ENCODE results near the gene MKLN1.
A peak's percentile ranks its signal among the peaks of the same experiment; 100 is the strongest.
"Not testable (repeated sequence)": the region's sequence is repeated elsewhere in the genome, so short reads cannot be mapped to it uniquely, and the experiment has no call there.

MKLN1 gene

DNA sequence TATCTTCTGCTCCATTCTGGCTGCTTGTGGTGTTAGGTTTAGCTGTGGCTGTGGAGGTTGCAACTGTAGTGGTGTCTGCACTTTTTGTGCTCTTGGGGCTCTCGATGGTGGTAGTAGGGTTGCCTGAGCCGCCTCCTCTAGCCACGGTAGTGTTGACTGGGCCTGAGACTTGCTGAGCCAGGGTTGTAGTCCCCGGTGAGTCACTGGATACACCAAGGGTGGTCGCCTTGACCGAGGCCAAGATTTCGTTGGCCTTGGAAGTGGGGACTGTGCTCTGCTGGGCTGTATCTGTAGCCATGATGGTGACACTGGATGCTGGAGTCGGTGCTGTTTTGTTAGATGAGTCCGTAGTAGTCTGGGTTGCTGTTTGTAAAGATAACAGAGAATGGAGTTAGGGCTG lies 183.4 kb downstream of the MKLN1 start:
- 84% methylated on average over 9 of the region's 9 CpGs for WGBS, 2 experiments
- Histone ChIP-seq H3K36me3 (ENCODE audit: control insufficient read depth, insufficient read depth, low read length) (peaks cover 10% of the 10 kb centered on the region), H3K27me3 (ENCODE audit: control insufficient read depth, insufficient read depth, low read length, poor library complexity, severe bottlenecking) (no peaks in the 10 kb centered on the region), H3K4me3 (ENCODE audit: insufficient read depth, low read depth, low read length) (no peak overlapping the region), H3K27ac (ENCODE audit: insufficient read depth, low read depth, low read length, poor library complexity, severe bottlenecking) (no peak overlapping the region), H3K4me1 (ENCODE audit: control insufficient read depth, insufficient read depth, low read length) (no peaks in the 10 kb centered on the region), H3K9me3 (ENCODE audit: control insufficient read depth, low read length) (no peaks in the 10 kb centered on the region)

DNA sequence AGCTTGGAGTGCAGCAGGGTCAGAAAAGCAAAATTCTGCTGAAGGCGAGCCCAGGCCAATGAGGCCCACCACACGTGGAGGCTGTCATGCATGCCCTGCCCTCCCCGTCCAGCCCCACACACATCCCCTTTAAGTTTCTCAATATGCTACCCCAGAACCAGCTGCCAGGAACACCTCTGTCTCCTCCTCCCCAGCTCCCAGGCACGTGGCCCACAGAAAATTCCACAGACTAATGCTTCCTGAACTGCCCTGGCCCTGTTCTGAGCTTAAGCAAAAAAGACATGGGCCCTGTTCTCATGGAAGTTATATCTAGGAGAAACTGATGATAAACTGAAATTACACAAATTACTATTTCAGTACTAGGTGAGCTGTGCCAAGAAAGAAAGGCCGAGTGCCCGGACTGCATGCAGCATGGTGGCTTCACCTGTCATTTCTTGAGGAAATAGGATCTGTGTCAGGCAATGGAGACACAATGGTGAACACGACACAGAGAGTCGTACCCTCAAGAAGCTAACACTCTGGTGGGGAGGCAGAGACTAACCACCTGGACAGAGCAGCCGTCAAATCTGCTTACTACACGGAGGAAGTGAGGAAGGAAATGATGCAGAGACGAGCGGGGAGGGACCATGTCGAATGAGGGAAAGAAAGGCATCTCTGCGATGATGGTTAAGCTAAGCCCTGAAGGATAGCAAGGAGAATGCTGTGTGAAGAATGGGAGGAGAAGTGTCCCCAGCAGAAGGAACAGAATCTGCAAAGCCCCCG lies 184.3 kb downstream of the MKLN1 start:
- WGBS, 2 experiments = 94 to 96% methylated on average over 15 of the region's 15 CpGs
- H3K27me3 ChIP-seq (ENCODE audit: control insufficient read depth, insufficient read depth, low read length, poor library complexity, severe bottlenecking) = no peaks in the 10 kb centered on the region
- no peaks in the 10 kb centered on the region for H3K4me1 ChIP-seq (ENCODE audit: control insufficient read depth, insufficient read depth, low read length)
- no peak overlapping the region for H3K4me3 ChIP-seq (ENCODE audit: insufficient read depth, low read depth, low read length)
- no peaks in the 10 kb centered on the region for H3K9me3 ChIP-seq (ENCODE audit: control insufficient read depth, low read length)
- H3K27ac ChIP-seq (ENCODE audit: insufficient read depth, low read depth, low read length, poor library complexity, severe bottlenecking) = no peak overlapping the region
- H3K36me3 ChIP-seq (ENCODE audit: control insufficient read depth, insufficient read depth, low read length) = peaks cover 4% of the 10 kb centered on the region

DNA sequence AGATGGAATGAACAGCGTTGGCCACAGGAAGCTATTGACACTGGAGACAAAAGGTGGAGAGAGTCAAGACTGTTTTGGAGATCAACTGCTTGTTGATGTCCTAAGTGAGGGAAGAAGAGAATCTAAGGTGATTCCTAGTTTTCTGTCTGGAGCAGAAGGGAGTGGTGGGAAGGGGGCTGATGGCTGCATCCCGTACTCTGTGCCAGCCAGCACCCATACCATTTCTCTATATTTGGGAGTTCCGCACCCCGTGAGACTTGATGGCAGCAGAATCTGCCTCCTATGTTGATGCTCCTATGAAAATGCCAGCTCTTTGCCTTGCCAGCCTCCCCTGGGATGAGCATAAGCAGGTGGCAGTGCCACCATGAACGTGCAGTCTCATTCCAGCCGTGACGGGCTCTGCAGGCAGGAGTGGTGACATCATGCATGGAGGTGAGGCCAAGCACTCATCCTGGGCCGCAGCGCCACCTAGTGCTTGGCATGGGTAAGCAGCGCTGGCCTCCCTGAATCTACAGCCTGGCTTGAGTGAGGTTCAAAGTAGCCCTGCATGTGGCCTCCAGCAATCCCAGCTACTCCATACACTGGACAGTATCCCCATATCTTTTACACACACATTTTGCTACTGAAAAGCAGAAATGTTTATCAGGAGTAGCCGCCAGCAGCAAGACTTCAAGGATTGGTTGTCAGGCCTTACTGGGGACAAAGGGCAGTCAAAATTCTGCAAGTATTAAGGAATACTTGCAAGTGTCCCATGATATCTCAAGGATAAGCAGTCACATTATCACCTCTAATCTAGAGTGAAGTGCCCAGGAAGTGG lies 185.8 kb downstream of the MKLN1 start:
- Histone ChIP-seq H3K27me3 (ENCODE audit: control insufficient read depth, insufficient read depth, low read length, poor library complexity, severe bottlenecking) (no peaks in the 10 kb centered on the region), H3K36me3 (ENCODE audit: control insufficient read depth, insufficient read depth, low read length) (peaks cover 4% of the 10 kb centered on the region), H3K4me3 (ENCODE audit: insufficient read depth, low read depth, low read length) (no peak overlapping the region), H3K4me1 (ENCODE audit: control insufficient read depth, insufficient read depth, low read length) (no peaks in the 10 kb centered on the region), H3K27ac (ENCODE audit: insufficient read depth, low read depth, low read length, poor library complexity, severe bottlenecking) (no peak overlapping the region), H3K9me3 (ENCODE audit: control insufficient read depth, low read length) (no peaks in the 10 kb centered on the region)
- WGBS, 2 experiments = 44 to 47% methylated on average over 11 of the region's 11 CpGs

DNA sequence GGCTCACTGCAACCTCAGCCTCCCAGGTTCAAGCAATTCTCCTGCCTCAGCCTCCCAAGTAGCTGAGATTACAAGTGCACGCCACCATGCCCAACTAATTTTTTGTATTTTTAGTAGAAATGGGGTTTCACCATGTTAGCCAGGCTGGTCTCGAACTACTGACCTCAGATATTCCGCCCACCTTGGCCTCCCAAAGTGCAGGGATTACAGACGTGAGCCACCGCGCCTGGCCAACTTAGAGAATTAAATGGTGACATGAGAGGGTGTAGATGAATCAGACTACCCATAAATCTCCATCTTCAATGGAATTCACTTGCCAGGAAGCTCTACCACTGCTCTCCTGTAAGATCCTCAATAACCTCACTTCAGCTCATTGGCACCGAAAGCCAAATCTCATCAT lies 187.8 kb downstream of the MKLN1 start:
- not testable (repeated sequence) for H3K36me3 ChIP-seq (ENCODE audit: control insufficient read depth, insufficient read depth, low read length); H3K27me3 ChIP-seq (ENCODE audit: control insufficient read depth, insufficient read depth, low read length, poor library complexity, severe bottlenecking); H3K27ac ChIP-seq (ENCODE audit: insufficient read depth, low read depth, low read length, poor library complexity, severe bottlenecking); H3K4me1 ChIP-seq (ENCODE audit: control insufficient read depth, insufficient read depth, low read length); H3K9me3 ChIP-seq (ENCODE audit: control insufficient read depth, low read length); H3K4me3 ChIP-seq (ENCODE audit: insufficient read depth, low read depth, low read length)
- 91 to 93% methylated on average over 7 of the region's 7 CpGs for WGBS, 2 experiments

DNA sequence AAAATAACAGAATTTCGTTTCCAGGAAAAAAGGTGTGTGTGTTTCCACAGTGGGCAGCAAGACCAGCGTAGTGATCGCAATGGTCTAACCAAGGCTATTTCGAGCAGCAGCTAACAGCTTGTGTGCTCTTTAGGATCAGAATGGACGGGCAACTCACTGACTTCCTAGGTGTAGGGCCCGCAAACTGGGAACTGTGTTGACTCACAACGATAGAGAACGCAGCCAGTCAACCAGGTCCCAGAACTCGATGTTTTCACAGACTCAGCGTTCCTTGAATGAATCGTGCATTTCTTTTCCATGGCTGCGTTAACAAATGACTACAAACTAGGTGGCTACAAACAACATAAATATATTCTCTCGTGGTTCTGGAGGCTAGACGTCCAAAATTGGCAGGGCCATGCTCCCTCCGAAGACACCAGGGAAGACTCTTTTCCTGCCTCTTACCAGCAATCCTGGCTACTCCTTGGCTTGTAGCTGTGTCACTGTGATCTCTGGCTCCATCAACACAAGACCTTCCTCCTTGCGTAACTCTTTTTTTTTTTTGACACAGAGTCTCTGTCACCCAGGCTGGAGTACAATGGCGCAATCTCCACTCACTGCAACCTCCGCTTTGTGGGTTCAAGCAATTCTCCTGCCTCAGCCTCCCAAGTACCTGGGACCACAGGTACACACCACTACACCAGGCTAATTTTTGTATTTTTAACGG lies 189.7 kb downstream of the MKLN1 start:
- H3K4me3 ChIP-seq (ENCODE audit: insufficient read depth, low read depth, low read length) = no peak overlapping the region
- peaks cover 14% of the 10 kb centered on the region for H3K4me1 ChIP-seq (ENCODE audit: control insufficient read depth, insufficient read depth, low read length)
- H3K9me3 ChIP-seq (ENCODE audit: control insufficient read depth, low read length) = no peaks in the 10 kb centered on the region
- 93 to 95% methylated on average over 19 of the region's 19 CpGs for WGBS, 2 experiments
- H3K27ac ChIP-seq (ENCODE audit: insufficient read depth, low read depth, low read length, poor library complexity, severe bottlenecking) = no peak overlapping the region
- no peaks in the 10 kb centered on the region for H3K36me3 ChIP-seq (ENCODE audit: control insufficient read depth, insufficient read depth, low read length)
- no peaks in the 10 kb centered on the region for H3K27me3 ChIP-seq (ENCODE audit: control insufficient read depth, insufficient read depth, low read length, poor library complexity, severe bottlenecking)

DNA sequence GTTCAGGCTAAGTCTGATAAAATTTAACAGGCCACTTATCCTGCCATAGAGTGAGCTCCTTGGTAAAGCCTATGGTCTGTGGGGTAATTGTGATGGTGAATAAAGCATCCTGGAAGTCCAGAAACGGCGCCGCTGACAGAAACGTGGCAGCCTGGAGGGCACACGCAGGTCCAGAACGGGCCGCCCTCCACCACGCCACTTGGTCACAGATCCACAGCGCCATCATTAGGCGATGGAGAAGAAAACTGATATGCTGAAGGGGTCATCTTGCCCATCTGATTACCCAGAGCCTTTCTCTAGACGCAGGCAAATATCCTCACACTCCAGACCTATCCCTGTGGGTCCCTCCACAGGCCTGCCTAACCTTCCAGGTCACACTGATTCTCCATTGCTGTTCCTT lies 190.9 kb downstream of the MKLN1 start:
- 92 to 96% methylated on average over 11 of the region's 11 CpGs for WGBS, 2 experiments
- Histone ChIP-seq H3K4me3 (ENCODE audit: insufficient read depth, low read depth, low read length) (no peak overlapping the region), H3K27ac (ENCODE audit: insufficient read depth, low read depth, low read length, poor library complexity, severe bottlenecking) (no peak overlapping the region)

DNA sequence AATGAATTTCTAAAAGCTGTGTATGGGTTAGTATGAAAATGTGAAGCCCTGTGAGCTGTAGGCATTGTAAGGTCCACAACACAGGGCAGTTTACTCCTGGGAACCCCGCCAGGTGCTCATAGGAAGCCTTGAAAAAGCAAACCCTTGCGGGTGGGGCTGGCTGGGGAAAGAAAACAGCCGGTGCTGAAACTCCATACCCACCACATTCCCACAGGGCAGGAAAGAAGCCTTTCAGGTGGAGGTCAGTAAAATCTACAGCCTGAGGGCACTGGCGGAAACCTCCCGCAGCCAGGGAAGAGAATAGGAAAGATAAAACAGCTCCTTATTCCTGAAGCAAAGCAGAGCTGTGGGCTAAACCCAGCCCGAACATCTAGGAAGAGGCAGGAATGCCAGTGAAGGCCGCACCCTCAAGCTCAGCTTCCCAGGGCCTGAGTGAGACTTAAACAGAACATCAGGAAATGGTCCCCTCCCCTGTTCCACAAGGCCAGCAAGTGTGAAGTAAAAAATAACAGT lies 194.0 kb downstream of the MKLN1 start:
- Histone ChIP-seq H3K36me3 (ENCODE audit: control insufficient read depth, insufficient read depth, low read length) (no peaks in the 10 kb centered on the region), H3K27ac (ENCODE audit: insufficient read depth, low read depth, low read length, poor library complexity, severe bottlenecking) (peak overlapping the region; percentile 22), H3K4me3 (ENCODE audit: insufficient read depth, low read depth, low read length) (no peak overlapping the region), H3K9me3 (ENCODE audit: control insufficient read depth, low read length) (no peaks in the 10 kb centered on the region), H3K27me3 (ENCODE audit: control insufficient read depth, insufficient read depth, low read length, poor library complexity, severe bottlenecking) (no peaks in the 10 kb centered on the region), H3K4me1 (ENCODE audit: control insufficient read depth, insufficient read depth, low read length) (peaks cover 18% of the 10 kb centered on the region)
- WGBS, 2 experiments = 67 to 72% methylated on average over 7 of the region's 7 CpGs

More for the DNA sequence above, 190.9 kb downstream of the MKLN1 start:
- no peaks in the 10 kb centered on the region for H3K36me3 ChIP-seq (ENCODE audit: control insufficient read depth, insufficient read depth, low read length)
- no peaks in the 10 kb centered on the region for H3K9me3 ChIP-seq (ENCODE audit: control insufficient read depth, low read length)
- H3K4me1 ChIP-seq (ENCODE audit: control insufficient read depth, insufficient read depth, low read length) = peaks cover 18% of the 10 kb centered on the region
- H3K27me3 ChIP-seq (ENCODE audit: control insufficient read depth, insufficient read depth, low read length, poor library complexity, severe bottlenecking) = no peaks in the 10 kb centered on the region

DNA sequence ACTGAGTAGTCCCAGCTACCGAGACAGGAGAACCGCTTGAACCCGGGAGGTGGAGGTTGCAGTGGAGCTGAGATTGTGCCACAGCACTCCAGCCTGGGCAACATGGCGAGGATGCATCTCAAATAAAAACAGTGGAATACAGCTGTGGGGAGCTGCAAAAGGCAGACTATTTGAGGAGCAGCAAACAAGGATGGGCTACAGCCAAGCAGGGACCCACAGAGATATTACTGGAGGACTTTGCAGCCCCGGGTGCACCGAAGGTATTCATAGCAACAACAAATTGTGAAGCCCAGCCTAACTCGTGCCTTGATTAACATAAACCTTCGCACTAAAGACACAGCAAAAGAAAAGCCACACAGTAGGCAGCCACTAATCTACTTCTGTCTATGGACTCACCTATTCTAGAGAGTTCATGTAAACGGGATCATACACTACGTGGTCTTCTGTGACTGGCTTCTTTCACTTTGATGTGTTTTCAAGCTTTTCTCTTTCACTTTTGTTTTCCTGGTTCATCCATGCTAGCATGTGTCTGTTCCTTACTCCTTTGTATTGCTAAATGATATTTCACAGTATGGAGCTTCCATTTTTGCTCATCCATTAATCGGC lies 194.8 kb downstream of the MKLN1 start:
- WGBS, 2 experiments = 68 to 69% methylated on average over 11 of the region's 11 CpGs
- no peak overlapping the region for H3K4me3 ChIP-seq (ENCODE audit: insufficient read depth, low read depth, low read length)

DNA sequence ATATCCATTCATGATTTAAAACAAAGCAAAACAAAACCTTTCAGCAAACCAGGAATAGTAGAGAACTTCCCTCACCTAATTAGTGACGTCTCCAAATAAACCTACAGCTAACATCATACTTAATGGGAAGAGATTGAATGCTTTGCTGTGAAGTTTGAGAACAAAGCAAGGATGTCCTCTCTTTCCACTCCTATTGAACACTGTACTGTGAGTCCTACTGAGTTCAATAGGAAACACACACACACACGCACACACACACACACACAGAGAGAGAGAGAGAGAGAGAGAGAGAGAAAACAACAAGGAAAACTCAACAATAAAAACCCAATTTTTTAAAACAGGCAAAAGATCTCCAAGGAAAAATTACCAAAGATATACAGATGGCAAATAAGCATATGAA lies 196.4 kb downstream of the MKLN1 start:
- WGBS, 2 experiments = 60 to 100% methylated on average over 1 of the region's 2 CpGs
- Histone ChIP-seq H3K4me1 (ENCODE audit: control insufficient read depth, insufficient read depth, low read length) (peaks cover 13% of the 10 kb centered on the region), H3K27me3 (ENCODE audit: control insufficient read depth, insufficient read depth, low read length, poor library complexity, severe bottlenecking) (no peaks in the 10 kb centered on the region), H3K27ac (ENCODE audit: insufficient read depth, low read depth, low read length, poor library complexity, severe bottlenecking) (no peak overlapping the region), H3K9me3 (ENCODE audit: control insufficient read depth, low read length) (no peaks in the 10 kb centered on the region), H3K36me3 (ENCODE audit: control insufficient read depth, insufficient read depth, low read length) (no peaks in the 10 kb centered on the region), H3K4me3 (ENCODE audit: insufficient read depth, low read depth, low read length) (no peak overlapping the region)

More for the DNA sequence above, 194.8 kb downstream of the MKLN1 start:
- Histone ChIP-seq H3K4me1 (ENCODE audit: control insufficient read depth, insufficient read depth, low read length) (peaks cover 18% of the 10 kb centered on the region), H3K27ac (ENCODE audit: insufficient read depth, low read depth, low read length, poor library complexity, severe bottlenecking) (no peak overlapping the region), H3K27me3 (ENCODE audit: control insufficient read depth, insufficient read depth, low read length, poor library complexity, severe bottlenecking) (no peaks in the 10 kb centered on the region), H3K36me3 (ENCODE audit: control insufficient read depth, insufficient read depth, low read length) (no peaks in the 10 kb centered on the region), H3K9me3 (ENCODE audit: control insufficient read depth, low read length) (no peaks in the 10 kb centered on the region)

Data from ectodermal cell (in vitro differentiated cells).